GM12878 (cell line): ENCODE results near the gene LEMD1. TPM values are rescaled to one million over a fixed set of nuclear protein-coding genes. Genes with fewer than 3 reads are reported as not detected.
A peak's percentile ranks its signal among the peaks of the same experiment; 100 is the strongest.

Source experiments
- ATAC-seq: fragments of 200-7000 bp; cut with Tn5 transposase; 3 replicates; pipeline ENCODE4 v1.9.1; 2020; ENCODE audit warnings: mild to moderate bottlenecking, moderate library complexity
- BruUV-seq: library from RNA; stranded (reverse); fragments of 400-500 nt; replicated peaks from 2 replicates; lab custom pipeline; 2021; lab: Mats Ljungman, UMichigan
- CTCF ChIA-PET: fragments of 300-600 bp; sonication (Branson Sonifier 250); formaldehyde crosslinking; extraction: SDS; loops from one replicate; lab custom pipeline; 2021; ENCODE audit warnings: inconsistent platforms; lab: Yijun Ruan, JAX
- POLR2A ChIA-PET: fragments of 350-600 bp; formaldehyde crosslinking; extraction: SDS; loops from one replicate; lab custom pipeline; 2021; ENCODE audit warnings: inconsistent platforms; lab: Charles Lee
- RAD21 ChIA-PET: fragments of 300-600 bp; sonication (Branson Sonifier 250); formaldehyde crosslinking; loops from one replicate; lab custom pipeline; 2023; ENCODE audit warnings: antibody characterized with exemption; ENCODE audit not compliant: unreplicated experiment; lab: Charles Lee
- SMC1A ChIA-PET: fragments of 300-600 bp; sonication (Branson Sonifier 250); formaldehyde crosslinking; loops from one replicate; lab custom pipeline; 2023; ENCODE audit not compliant: unreplicated experiment, uncharacterized antibody; lab: Charles Lee
- DNase-seq: peaks from one replicate; pipeline ENCODE4 v3.0.0-alpha.2; 2011; ENCODE audit warnings: low read depth, low spot score
- FAIRE-seq: peaks from 3 replicates; lab custom pipeline; 2011; peaks lifted over from hg19 to GRCh38; lab: Jason Lieb, UNC
- H2AFZ ChIP-seq: 2 replicates; pipeline ENCODE4 v1.6.0; 2011; ENCODE audit warnings: low read depth, low read length, control low read depth; ENCODE audit not compliant: control insufficient read depth
- H3K27ac ChIP-seq: 2 replicates; pipeline ENCODE4 v1.5.1; 2011; ENCODE audit warnings: control low read depth; ENCODE audit not compliant: control insufficient read depth, insufficient read depth
- H3K27me3 ChIP-seq, 2 experiments: replicated peaks in 1 of 2; 2 replicates each; pipeline versions ENCODE4 v1.6.0 to v1.6.1; 2011; ENCODE audit warnings: low read length in 1 of 2; ENCODE audit not compliant: control insufficient read depth in 2 of 2, insufficient read depth in 2 of 2
- H3K36me3 ChIP-seq, 2 experiments: 2 replicates each; pipeline ENCODE4 v1.5.1; 2011; ENCODE audit warnings: low read length in 1 of 2; ENCODE audit not compliant: control insufficient read depth in 2 of 2, insufficient read depth in 2 of 2
- H3K4me1 ChIP-seq: 2 replicates; pipeline ENCODE4 v1.6.1; 2011; ENCODE audit warnings: mild to moderate bottlenecking, low read length, moderate library complexity, mixed read lengths; ENCODE audit not compliant: control insufficient read depth, insufficient read depth
- H3K4me2 ChIP-seq: 2 replicates; pipeline ENCODE4 v1.6.0; 2011; ENCODE audit warnings: control low read depth; ENCODE audit not compliant: control insufficient read depth, insufficient read depth
- H3K4me3 ChIP-seq: fragments of 200-600 bp; sonication (generic); 2 replicates; pipeline ENCODE4 v1.5.1; 2016
- H3K79me2 ChIP-seq: 2 replicates; pipeline ENCODE4 v1.6.0; 2011; ENCODE audit warnings: low read length; ENCODE audit not compliant: control insufficient read depth, insufficient read depth
- H3K9ac ChIP-seq: 2 replicates; pipeline ENCODE4 v1.8.0; 2011; ENCODE audit warnings: low read length, control low read depth, mixed read lengths; ENCODE audit not compliant: control insufficient read depth, insufficient read depth
- H3K9me3 ChIP-seq: replicated peaks from 3 replicates; pipeline ENCODE4 v1.5.1; 2011; ENCODE audit warnings: mild to moderate bottlenecking, low read length; ENCODE audit not compliant: control insufficient read depth, insufficient read depth
- H4K20me1 ChIP-seq: 2 replicates; pipeline ENCODE4 v1.6.0; 2011; ENCODE audit not compliant: control insufficient read depth, insufficient read depth
- CTCF ChIP-seq, 3 experiments: IDR thresholded peaks in 2 of 3; conservative IDR thresholded peaks in 1 of 3; 2 replicates each; pipeline ENCODE4 v1.5.1; 2011; ENCODE audit warnings: low read depth in 3 of 3, low read length in 3 of 3, mild to moderate bottlenecking in 3 of 3, control low read depth in 2 of 3, moderate library complexity in 2 of 3, inconsistent platforms in 1 of 3, mixed read lengths in 1 of 3; ENCODE audit not compliant: control insufficient read depth in 2 of 3, insufficient read depth in 1 of 3; ENCODE audit errors: extremely low read depth in 1 of 3
- RAD21 ChIP-seq: IDR thresholded peaks from 2 replicates; pipeline ENCODE4 v1.6.1; 2011; ENCODE audit warnings: mild to moderate bottlenecking, low read depth, low read length, moderate library complexity; ENCODE audit not compliant: insufficient read depth
- RELB ChIP-seq: fragments of 450-650 bp; IDR thresholded peaks from 2 replicates; pipeline ENCODE4 v1.6.1; 2017; ENCODE audit warnings: low read depth, mild to moderate bottlenecking, moderate library complexity
- WGBS: methylation state at CpG from one replicate; pipeline ENCODE4 v1.1.6; 2016; ENCODE audit warnings: low lambda C conversion rate; ENCODE audit not compliant: insufficient replicate concordance, insufficient coverage; ENCODE audit errors: missing lambda C conversion rate; 5-methylcytosine and 5-hydroxymethylcytosine counted together
- in situ Hi-C: fragments of 300-500 bp; cut with MboI; formaldehyde crosslinking; loops from 9 replicates; pipeline ENCODE4 v1.14.3; 2018; ENCODE audit warnings: mixed read lengths
- intact Hi-C: fragments of 100-400 bp; cut with micrococcal nuclease; formaldehyde crosslinking; loops from one replicate; pipeline ENCODE4 v1.14.2; 2022; ENCODE audit not compliant: unreplicated experiment
- polyA plus RNA-seq, 11 experiments: library from polyadenylated mRNA; depleted of rRNA in 4 of 11; unstranded in 6 of 11; stranded (reverse) in 5 of 11; fragments of >200 nt; fragmentation: Nextera tagmentation in 4 of 11; fragmentation: Illumina TruSeq in 1 of 11; extraction: Ambion mirVana in 4 of 11; extraction: Trizol in 1 of 11; gene quantifications; 1 replicate in 1 of 11; 2 replicates in 10 of 11; pipeline versions ENCODE4 v1.2.1 to v1.2.3, GENCODE V29; 2011 to 2016; ENCODE audit warnings: inconsistent platforms in 2 of 11, missing spikeins in 2 of 11, low read depth in 1 of 11
- total RNA-seq, 4 experiments: library from RNA; depleted of rRNA in 3 of 4; stranded (reverse); fragments of >200 nt in 3 of 4; fragmentation: Illumina TruSeq in 1 of 4; extraction: Trizol in 1 of 4; gene quantifications; 2 replicates each; pipeline versions ENCODE4 v1.2.1 to v1.2.3, GENCODE V29; 2013 to 2021

LEMD1 gene
- total and polyA plus RNA-seq, 10 of the 15 experiments (the other 5 are each of a cell fraction or from before 2014, with no cell fraction given) = 0.19 to 1.2 (median 0.26) TPM; not detected in 7

- no TSS peak for BruUV-seq
- Histone ChIP-seq H2AFZ (no peak overlapping the region), H3K4me3 (no peak overlapping the region), H3K9me3 (no peaks in the 10 kb centered on the region), H3K4me2 (no peak overlapping the region), H4K20me1 (no peaks in the 10 kb centered on the region), H3K36me3 (no peaks in the 10 kb centered on the region), H3K9ac (no peak overlapping the region), H3K4me1 (no peaks in the 10 kb centered on the region), H3K79me2 (no peaks in the 10 kb centered on the region), H3K27me3 (peaks cover 6% of the 10 kb centered on the region in 2 experiments; a peak in 3 of 4 replicates), H3K27ac (no peak overlapping the region)
- RAD21 ChIA-PET = interaction anchor here (1.0 to 4.9 kb wide), 4 partner anchors 63 to 101 kb away, joined by 3 to 39 read pairs (median 4); no protein-coding TSS in a partner anchor
- intact Hi-C loops = no loop called here
- CTCF ChIA-PET = interaction anchor here (1.1 to 7.7 kb wide), 7 partner anchors 8 to 100 kb away, joined by 4 to 99 read pairs (median 8); no protein-coding TSS in a partner anchor
- no peak for DNase-seq
- TF ChIP-seq RELB = no peak
- TF ChIP-seq RAD21 = 0 out of 2 replicates have a peak, but pooled peaks have one; percentile 3
- peak in 1 of 3 experiments; percentile 26; a peak in 1 of 6 replicates for TF ChIP-seq CTCF (IDR thresholded peaks at IDR 0.05 in 2 of 3, conservative IDR thresholded peaks at IDR 0.05 in 1 of 3; ENCODE audit: control insufficient read depth in 2 of 3, extremely low read depth in 1 of 3, insufficient read depth in 1 of 3, low read depth in 3 of 3, low read length in 3 of 3)
- POLR2A ChIA-PET = no interaction called here
- SMC1A ChIA-PET = interaction anchor here (0.7 to 2.4 kb wide), 10 partner anchors 10 to 101 kb away, joined by 3 to 19 read pairs (median 6); no protein-coding TSS in a partner anchor
- no peak for FAIRE-seq
- ATAC-seq = no peak
- in situ Hi-C loops = no loop called here
- 26% methylated on average over 4 of the region's 4 CpGs for WGBS
These were observed 1.3 kb upstream of the LEMD1 start for GRCh38 chr1:205422993-205423642.
